ENCODE results near the gene MYO3B.

The MYO3B gene

DNA sequence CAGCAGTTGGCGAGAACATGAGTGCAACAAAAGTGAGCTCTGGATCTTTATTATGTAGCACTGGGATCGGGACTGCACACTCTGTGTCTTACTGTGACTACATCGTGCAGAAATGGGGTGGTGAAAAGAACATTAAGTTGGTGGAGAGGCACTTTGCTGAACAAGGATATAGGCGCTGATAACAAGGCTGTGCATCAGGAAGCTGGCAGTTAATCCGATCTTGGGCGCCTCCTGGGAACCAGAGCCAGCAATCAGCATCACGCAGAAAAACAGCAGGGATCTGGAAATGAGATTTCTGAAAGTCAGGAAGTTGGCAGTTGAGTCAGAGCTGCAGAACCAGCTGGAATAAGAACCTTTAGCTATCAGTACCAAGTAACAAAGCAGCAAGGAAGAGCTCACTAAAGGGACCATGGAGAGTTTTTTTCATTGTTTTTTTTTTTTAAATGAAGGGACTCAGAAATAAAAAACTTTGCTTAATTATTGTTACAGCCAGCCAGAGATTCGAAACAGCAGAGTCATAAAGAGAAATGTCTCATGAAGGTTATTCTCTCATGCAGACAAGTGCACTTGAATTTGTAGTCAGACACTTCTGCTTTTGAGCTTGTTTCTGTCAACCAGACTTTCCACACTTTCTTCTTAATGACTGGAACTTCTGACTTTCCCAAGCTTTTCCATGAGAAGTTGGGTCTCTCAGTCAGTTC is 22.8 kb upstream of the MYO3B start (continued):
- no peak for TF ChIP-seq GLIS1 (tag by site-specific recombination; IDR thresholded peaks at IDR 0.05)
- TF ChIP-seq HOXC10 (CRISPR knock-in tag; IDR thresholded peaks at IDR 0.05) = no peak
- TF ChIP-seq, protein P1, sequence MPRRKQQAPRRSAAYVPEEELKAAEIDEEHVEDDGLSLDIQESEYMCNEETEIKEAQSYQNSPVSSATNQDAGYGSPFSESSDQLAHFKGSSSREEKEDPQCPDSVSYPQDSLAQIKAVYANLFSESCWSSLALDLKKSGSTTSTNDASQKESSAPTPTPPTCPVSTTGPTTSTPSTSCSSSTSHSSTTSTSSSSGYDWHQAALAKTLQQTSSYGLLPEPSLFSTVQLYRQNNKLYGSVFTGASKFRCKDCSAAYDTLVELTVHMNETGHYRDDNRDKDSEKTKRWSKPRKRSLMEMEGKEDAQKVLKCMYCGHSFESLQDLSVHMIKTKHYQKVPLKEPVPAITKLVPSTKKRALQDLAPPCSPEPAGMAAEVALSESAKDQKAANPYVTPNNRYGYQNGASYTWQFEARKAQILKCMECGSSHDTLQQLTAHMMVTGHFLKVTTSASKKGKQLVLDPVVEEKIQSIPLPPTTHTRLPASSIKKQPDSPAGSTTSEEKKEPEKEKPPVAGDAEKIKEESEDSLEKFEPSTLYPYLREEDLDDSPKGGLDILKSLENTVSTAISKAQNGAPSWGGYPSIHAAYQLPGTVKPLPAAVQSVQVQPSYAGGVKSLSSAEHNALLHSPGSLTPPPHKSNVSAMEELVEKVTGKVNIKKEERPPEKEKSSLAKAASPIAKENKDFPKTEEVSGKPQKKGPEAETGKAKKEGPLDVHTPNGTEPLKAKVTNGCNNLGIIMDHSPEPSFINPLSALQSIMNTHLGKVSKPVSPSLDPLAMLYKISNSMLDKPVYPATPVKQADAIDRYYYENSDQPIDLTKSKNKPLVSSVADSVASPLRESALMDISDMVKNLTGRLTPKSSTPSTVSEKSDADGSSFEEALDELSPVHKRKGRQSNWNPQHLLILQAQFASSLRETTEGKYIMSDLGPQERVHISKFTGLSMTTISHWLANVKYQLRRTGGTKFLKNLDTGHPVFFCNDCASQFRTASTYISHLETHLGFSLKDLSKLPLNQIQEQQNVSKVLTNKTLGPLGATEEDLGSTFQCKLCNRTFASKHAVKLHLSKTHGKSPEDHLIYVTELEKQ (tag by site-specific recombination; IDR thresholded peaks at IDR 0.05; ENCODE audit: borderline replicate concordance) = no peak
- peak; percentile 84 for TF ChIP-seq TRIM28 (IDR thresholded peaks at IDR 0.05; ENCODE audit: borderline replicate concordance, low read length)
- TF ChIP-seq, protein P2, sequence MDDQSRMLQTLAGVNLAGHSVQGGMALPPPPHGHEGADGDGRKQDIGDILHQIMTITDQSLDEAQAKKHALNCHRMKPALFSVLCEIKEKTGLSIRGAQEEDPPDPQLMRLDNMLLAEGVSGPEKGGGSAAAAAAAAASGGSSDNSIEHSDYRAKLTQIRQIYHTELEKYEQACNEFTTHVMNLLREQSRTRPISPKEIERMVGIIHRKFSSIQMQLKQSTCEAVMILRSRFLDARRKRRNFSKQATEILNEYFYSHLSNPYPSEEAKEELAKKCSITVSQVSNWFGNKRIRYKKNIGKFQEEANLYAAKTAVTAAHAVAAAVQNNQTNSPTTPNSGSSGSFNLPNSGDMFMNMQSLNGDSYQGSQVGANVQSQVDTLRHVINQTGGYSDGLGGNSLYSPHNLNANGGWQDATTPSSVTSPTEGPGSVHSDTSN (CRISPR knock-in tag; IDR thresholded peaks at IDR 0.05) = no peak
- no peak for TF ChIP-seq ZNF623 (tag by site-specific recombination; IDR thresholded peaks at IDR 0.05)
- TF ChIP-seq EGR2 (tag by site-specific recombination; IDR thresholded peaks at IDR 0.05; ENCODE audit: low read depth) = no peak
- no peak for TF ChIP-seq GFI1B (tag by site-specific recombination; IDR thresholded peaks at IDR 0.05)
- TF ChIP-seq, protein P3, sequence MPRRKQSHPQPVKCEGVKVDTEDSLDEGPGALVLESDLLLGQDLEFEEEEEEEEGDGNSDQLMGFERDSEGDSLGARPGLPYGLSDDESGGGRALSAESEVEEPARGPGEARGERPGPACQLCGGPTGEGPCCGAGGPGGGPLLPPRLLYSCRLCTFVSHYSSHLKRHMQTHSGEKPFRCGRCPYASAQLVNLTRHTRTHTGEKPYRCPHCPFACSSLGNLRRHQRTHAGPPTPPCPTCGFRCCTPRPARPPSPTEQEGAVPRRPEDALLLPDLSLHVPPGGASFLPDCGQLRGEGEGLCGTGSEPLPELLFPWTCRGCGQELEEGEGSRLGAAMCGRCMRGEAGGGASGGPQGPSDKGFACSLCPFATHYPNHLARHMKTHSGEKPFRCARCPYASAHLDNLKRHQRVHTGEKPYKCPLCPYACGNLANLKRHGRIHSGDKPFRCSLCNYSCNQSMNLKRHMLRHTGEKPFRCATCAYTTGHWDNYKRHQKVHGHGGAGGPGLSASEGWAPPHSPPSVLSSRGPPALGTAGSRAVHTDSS (tag by site-specific recombination; IDR thresholded peaks at IDR 0.05) = no peak
- TF ChIP-seq, protein P4, sequence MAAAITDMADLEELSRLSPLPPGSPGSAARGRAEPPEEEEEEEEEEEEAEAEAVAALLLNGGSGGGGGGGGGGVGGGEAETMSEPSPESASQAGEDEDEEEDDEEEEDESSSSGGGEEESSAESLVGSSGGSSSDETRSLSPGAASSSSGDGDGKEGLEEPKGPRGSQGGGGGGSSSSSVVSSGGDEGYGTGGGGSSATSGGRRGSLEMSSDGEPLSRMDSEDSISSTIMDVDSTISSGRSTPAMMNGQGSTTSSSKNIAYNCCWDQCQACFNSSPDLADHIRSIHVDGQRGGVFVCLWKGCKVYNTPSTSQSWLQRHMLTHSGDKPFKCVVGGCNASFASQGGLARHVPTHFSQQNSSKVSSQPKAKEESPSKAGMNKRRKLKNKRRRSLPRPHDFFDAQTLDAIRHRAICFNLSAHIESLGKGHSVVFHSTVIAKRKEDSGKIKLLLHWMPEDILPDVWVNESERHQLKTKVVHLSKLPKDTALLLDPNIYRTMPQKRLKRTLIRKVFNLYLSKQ (tag by site-specific recombination; IDR thresholded peaks at IDR 0.05; ENCODE audit: borderline replicate concordance) = no peak
- TF ChIP-seq ZNF549 (tag by site-specific recombination; IDR thresholded peaks at IDR 0.05) = no peak
- no peak for TF ChIP-seq ZNF585B (tag by site-specific recombination; IDR thresholded peaks at IDR 0.05)
- TF ChIP-seq ZNF48 (tag by site-specific recombination; IDR thresholded peaks at IDR 0.05) = no peak
- no peak for TF ChIP-seq SP3 (tag by site-specific recombination; IDR thresholded peaks at IDR 0.05)
- TF ChIP-seq, protein P5, sequence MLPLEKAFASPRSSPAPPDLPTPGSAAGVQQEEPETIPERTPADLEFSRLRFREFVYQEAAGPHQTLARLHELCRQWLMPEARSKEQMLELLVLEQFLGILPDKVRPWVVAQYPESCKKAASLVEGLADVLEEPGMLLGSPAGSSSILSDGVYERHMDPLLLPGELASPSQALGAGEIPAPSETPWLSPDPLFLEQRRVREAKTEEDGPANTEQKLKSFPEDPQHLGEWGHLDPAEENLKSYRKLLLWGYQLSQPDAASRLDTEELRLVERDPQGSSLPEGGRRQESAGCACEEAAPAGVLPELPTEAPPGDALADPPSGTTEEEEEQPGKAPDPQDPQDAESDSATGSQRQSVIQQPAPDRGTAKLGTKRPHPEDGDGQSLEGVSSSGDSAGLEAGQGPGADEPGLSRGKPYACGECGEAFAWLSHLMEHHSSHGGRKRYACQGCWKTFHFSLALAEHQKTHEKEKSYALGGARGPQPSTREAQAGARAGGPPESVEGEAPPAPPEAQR (tag by site-specific recombination; IDR thresholded peaks at IDR 0.05) = no peak
- no peak for TF ChIP-seq ZNF596 (tag by site-specific recombination; IDR thresholded peaks at IDR 0.05)
- TF ChIP-seq ZIC2 (tag by site-specific recombination; IDR thresholded peaks at IDR 0.05) = peak; percentile 44; the same call in 1 of the 2 replicates
- no peak for TF ChIP-seq ZNF37A (tag by site-specific recombination; IDR thresholded peaks at IDR 0.05)
- TF ChIP-seq MEIS1 (CRISPR knock-in tag; IDR thresholded peaks at IDR 0.05; ENCODE audit: borderline replicate concordance) = no peak
- TF ChIP-seq YY2 (tag by site-specific recombination; IDR thresholded peaks at IDR 0.05) = no peak
- TF ChIP-seq, protein P6, sequence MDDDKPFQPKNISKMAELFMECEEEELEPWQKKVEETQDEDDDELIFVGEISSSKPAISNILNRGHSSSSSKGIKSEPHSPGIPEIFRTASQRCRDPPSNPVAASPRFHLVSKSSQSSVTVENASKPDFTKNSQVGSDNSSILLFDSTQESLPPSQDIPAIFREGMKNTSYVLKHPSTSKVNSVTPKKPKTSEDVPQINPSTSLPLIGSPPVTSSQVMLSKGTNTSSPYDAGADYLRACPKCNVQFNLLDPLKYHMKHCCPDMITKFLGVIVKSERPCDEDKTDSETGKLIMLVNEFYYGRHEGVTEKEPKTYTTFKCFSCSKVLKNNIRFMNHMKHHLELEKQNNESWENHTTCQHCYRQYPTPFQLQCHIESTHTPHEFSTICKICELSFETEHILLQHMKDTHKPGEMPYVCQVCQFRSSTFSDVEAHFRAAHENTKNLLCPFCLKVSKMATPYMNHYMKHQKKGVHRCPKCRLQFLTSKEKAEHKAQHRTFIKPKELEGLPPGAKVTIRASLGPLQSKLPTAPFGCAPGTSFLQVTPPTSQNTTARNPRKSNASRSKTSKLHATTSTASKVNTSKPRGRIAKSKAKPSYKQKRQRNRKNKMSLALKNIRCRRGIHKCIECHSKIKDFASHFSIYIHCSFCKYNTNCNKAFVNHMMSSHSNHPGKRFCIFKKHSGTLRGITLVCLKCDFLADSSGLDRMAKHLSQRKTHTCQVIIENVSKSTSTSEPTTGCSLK (tag by site-specific recombination; IDR thresholded peaks at IDR 0.05) = no peak
- TF ChIP-seq ZNF473 (tag by site-specific recombination; IDR thresholded peaks at IDR 0.05) = no peak
- TF ChIP-seq ZBTB20 (tag by site-specific recombination; IDR thresholded peaks at IDR 0.05) = peak; percentile 32; the same call in 1 of the 2 replicates
- TF ChIP-seq ZNF354C (tag by site-specific recombination; IDR thresholded peaks at IDR 0.05; ENCODE audit: borderline replicate concordance, low read depth) = no peak
- TF ChIP-seq ZNF302 (tag by site-specific recombination; IDR thresholded peaks at IDR 0.05; ENCODE audit: low read depth) = no peak
- no peak for TF ChIP-seq ZNF747 (tag by site-specific recombination; IDR thresholded peaks at IDR 0.05)

Measured in HEK293 (cell line).